G401.6 (cell line): ENCODE data around the gene TBC1D9B.

Source experiments
- FAIRE-seq: peaks from 2 replicates; lab custom pipeline; 2012; peaks lifted over from hg19 to GRCh38; lab: Jason Lieb, UNC

Gene TBC1D9B

DNA sequence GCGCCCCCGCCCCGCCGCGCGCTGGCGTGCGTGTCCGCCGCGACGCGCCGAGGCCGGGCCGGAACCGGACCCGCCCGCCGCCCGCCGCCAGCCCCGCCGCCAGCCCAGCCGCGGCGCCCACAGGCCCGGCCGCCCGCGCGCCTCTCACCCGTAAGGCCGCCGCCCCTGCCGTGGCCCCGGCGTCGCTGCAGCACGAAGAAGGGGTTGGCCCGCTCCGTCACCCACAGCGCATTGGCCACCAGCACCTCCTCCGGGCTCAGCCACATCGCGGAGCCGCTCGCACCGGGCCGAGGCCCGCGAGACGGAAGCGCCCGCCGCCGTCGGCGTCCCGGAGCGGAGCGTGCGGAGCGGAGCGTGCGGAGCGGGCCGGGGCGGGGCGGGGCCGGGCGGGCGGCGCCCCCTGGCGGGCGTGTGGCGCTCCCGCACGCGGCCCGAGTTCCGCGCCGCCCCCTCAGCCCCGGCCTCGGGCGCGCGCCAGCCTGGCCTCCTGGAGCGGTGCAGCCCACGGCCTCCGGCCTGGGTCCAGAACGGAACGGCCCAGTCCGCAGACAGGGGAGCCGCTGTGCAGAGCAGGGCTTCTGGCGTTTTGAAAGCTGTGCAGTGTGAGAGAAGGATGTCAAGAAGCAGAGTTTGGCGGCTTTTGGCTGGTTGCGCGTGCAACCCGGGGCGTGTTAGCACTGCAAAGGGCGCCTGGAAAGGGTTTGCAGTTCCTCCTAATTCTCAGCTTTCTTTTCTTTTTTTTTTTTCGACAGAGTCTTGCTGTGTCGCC is at the start of gene TBC1D9B:
TSS of gene TBC1D9B (minus strand) at position 342 of the 769 bp plus-strand sequence. CDS start at position 266, 76 bp downstream.
- FAIRE-seq = no peak

DNA sequence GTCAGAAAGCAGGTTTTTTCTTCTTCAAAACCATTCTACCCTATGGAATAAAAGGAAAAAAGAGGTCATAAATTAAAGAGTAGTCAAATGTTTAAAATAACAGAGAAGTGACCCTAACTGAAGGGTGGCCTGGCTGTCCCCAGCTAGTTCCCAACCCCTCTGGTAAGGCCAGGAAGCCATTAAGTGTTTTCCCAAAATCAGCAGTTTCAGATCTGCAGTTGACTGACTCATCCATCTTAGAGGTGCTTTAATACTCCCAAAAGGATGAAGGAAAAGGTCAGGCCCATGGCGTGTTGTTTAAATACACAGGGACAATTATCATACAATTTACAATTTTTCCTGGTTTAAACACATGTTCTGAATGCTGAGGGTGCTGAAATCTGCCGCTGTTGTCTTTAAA is 47.9 kb upstream of the TBC1D9B start:
- no peak for FAIRE-seq

DNA sequence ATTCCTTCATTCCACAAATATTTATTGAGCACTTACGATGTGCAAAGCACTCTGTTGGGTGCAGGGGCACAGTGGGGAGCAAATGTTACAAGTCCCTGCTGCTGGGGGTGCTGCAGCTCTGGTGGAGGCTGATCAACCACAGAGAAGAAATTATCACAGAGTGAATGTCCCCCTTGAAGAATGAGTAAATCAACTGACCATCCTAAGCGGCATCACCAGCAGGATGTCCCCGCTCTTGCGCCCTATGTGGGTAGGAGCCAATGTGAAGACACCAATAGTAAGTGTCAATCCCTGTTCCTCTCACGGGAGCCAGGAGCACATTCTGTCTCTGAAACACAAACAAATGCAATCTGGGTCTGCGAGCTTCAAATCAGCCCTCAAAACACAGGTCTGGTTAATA is 47.4 kb upstream of the TBC1D9B start:
- no peak for FAIRE-seq

DNA sequence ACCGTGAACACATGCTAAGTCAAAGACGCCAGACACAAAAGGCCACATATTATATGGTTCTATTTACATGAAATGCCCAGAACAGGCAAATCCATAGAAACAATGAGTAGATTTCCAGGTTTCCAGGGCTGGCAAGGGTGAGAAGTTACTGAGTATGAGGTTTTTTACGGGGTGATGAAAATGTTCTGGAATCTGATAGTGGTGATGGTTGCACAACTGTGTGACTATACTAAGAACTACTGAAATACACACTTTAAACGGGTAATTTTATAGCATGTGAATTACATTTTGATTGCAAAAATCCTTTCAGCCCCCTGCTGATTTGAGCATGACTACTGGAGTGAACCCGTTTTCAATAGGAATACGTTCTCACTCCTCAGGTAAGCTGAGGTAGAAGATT is 46.7 kb upstream of the TBC1D9B start:
- FAIRE-seq = no peak

DNA sequence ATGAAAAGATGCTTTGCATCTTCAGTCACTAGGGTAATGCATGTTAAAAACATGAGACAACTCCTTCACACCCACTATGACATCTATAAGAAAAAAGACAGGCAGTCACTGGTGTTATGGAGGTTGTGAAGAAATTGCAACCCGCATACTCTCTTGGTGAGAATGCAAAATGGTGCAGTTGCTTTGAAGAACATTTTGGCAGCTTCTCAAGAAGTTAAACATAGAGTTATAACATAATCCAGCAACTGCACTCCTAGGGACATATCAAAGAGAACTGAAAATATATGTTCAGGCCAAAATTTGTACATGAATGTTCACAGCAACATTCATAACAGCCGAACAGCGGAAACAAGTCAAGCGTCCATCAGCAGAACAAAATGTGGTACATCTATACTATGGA is 46.3 kb upstream of the TBC1D9B start:
- no peak for FAIRE-seq

DNA sequence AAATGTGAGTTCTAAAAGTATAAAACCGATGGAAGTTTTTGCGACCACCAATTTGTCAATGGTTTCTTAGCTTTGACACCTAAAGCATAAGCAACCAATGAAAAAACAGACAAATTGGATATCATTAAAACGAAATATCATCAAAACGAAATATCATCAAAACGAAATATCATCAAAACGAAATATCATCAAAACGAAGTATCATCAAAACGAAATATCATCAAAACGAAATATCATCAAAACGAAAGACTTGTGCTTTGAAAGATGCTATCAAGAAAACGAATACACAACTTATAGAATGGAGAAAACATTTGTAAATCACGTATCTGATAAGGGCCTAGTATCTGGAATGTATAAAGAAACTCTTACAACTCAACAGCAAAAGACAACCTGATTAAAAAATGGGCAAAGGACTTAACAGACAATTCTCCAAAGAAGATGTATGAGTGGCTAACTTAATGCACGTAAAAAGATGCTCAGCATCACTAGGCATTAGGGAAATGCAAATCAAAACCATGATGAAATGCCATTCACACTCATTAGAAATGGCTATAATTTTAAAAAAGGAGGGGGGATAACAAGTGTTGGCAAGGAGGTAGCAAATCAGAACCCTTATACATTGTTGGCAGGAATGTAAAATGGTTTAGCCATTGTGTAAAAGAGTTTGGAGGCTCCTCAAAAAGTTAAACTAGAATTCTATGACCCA is 29.4 kb upstream of the TBC1D9B start:
- FAIRE-seq = peak; percentile 87

DNA sequence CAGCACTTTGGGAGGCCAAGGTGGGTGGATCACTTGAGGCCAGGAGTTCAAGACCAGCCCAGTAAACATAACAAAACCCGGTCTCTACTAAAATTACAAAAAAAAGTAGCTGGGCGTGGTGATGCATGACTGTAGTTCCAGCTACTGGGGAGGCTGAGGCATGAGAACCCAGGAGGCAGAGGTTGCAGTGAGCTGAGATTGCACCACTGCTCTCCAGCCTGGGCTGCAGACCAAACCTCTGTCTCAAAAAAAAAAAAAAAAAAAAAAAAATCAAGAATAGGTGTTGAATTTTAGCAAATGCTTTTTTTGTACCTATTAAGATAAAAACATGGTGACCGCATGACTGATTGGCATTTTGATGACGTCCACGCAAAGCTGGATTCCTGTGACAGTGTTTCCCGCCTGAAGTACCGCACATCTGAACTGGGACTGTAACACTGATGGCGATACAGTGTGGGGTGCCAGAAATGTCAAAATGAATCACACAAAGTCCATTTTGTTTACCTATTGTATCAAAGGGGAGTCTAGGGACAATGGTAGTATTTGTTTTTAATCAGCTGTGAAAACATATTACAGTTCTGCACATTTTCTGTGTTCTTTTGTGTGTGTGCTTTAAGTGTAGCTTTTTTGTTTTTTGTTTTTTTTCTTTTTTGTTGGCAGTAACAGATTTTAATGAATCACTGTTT is 23.2 kb upstream of the TBC1D9B start:
- no peak for FAIRE-seq

DNA sequence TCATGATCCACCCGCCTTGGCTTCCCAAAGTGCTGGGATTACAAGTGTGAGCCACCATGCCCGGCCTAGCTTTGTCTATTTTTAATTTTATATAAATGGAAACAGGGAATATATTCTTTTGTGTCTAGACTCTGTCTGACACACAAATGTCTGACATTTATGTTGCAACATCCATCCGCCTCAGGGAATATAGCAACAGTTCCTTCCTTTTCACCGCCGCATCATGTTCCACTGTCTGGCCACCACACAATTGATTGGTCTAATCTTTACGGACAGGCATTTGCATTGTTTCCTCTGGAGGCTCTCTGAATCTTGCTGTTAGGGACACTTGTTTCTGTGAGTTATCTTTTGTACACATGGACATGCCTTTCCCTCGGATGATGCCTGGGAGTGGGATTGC is 20.1 kb upstream of the TBC1D9B start:
- no peak for FAIRE-seq

DNA sequence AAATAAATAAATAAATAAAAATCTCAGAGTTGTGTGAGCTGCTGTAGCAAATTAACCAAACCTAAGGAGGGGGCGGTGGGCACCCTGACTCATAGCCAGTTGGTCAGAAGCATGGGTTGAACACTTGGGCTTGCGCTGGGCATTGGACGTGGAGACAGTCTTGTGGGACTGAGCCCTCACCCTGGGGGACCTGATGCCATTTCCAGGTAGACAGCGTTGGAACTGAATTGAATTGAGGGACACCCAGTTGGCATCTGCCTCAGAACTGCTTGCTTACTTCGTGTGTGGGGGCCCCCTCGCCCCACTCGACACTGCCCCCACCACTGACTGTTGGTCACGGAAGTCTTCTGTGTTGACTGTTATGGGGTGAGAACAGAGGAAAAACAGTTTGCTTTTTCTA is 19.0 kb upstream of the TBC1D9B start:
- no peak for FAIRE-seq

DNA sequence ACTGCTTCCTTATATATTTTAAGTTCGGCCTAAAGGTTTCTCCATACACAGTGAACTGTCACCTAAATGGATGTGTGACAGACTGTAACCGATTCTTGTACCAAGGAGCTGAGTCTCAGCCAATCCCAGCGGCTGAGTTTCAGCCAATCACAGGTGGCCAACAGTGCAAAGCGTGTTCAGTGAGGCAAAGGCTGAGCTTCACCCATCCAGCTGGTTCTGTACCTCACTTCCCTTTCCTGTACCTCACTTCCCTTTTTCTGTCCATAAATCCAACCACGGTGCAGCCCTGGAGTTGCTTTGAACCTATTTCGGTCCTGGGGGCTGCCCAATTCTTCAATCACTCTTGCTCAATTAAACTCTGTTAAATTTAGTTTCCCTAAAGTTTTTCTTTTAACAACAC is 15.7 kb upstream of the TBC1D9B start:
- no peak for FAIRE-seq

DNA sequence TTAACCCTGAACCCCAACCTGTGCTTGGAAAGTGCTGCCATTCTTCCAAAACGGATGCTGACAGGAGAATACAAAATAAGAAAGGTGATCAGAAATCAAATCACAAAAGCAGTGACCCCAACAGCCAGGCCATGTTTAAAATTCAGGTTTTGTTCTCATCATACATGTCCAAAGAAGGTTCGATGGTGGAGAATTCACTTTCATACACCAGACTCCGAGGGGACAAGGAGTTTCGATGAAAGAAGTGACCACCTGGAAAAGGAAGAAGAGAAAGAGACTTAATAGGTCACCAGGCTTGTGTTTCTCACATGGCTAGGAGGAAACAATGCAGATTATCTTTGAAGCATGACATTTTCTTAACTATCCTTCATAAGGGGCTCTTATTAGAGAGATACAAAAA is 12.5 kb upstream of the TBC1D9B start:
- no peak for FAIRE-seq

DNA sequence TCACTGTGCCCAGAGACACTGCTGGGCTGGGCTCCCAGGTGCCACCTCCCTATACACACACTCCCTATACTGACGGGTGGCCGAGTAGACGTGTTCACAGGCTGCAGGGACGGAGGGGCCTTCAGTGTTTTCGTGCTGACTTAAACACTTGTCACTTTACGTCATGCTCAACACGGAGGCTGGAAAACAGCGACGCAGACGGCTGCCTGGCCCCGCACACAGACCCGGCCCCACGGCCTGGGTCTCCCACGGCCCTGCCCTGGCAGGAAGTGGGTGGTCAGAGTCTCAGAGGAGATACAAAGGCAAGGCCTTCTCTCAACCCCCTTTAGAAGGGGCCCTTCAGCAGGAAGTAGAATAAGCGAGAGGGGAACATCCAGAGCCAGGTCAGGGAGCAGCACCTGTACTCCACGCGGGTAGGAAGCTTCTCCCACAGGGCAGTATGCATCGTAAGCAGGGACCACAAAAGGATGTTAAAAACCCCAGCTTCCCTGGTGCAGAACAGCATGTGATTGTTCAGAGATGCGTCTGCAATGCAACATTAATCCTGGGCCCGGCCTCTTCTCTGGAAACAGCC is 11.9 kb upstream of the TBC1D9B start:
- no peak for FAIRE-seq

DNA sequence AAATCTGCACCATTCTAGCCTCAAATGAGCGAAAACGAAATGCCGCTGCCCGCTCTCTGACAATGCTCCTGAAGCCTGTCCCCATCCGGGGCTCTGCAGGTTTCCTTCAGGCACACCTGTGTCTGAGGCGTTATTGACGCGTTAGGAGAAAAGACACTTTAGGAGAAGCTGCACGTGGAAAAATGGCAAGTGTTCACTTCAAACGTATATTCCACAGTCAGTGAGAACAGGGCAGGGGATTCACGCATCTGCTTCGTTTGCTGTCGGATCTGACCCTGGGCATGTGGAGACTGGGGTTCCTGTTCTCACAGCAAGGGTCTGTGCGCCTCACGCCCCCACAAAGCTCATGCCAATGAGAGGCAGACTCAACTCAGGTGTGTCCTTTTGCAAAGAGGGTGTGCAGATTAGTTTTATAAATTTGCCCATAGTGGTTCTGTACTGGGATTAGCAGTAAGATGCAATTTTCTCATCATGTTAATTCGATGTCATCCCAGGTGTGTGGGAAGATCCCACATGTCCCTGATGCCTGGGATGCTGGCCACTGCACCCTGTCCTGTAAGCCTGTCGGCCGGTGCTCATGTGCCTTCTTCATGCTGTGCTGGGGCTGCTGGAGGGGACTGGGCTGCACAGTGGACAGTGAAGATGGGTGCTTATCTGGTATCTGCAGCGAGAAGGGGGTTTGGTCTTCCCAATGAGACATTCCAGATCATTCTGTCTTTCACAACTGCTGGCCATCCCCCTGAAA is 11.2 kb upstream of the TBC1D9B start:
- FAIRE-seq = no peak

DNA sequence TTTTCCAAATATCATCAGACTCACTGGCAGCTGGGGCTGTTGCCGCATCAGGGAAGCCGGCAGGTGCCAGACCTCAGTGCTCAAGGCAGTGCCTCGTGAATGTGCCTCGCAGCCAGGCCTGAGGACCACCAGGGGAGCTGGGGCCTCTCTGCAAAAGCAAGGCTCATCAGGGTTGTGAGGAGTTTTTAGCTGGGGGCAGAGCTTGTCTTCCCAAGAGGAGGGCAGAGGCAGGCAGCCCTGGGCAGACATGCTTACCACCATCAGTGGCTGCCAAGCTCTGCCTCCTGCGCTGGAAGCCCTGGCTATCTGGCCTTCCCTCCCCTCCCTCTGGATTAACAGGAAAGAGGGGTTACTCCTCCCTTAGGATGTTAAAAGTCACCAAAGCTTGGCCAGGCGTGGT is 8.8 kb upstream of the TBC1D9B start:
- no peak for FAIRE-seq

DNA sequence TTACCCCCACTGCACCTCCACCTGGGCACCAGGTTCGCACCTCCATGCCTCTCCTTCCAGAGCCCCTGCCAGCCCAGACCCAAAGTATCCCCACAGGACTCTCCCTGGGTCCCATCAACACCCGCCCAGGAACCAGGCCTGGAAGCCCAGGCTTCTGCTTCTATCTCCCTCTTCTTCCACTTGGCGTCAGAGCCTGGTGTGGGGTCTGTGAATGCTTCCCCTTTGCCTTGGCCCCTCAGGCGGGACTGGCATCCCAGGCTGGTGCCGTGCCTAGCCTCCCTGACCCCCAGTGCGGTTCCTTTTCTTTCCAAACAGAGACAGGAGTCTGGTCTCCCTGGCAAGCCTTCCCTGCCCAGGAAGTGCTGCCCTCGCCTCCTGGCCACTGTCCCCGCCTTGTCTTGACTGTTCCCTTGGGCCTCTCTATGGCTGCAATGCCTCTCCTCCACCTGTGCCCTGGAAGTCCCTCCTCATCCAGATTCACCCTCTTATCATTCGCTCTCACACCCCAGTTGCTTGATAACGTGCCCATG is 7.8 kb upstream of the TBC1D9B start:
- no peak for FAIRE-seq

DNA sequence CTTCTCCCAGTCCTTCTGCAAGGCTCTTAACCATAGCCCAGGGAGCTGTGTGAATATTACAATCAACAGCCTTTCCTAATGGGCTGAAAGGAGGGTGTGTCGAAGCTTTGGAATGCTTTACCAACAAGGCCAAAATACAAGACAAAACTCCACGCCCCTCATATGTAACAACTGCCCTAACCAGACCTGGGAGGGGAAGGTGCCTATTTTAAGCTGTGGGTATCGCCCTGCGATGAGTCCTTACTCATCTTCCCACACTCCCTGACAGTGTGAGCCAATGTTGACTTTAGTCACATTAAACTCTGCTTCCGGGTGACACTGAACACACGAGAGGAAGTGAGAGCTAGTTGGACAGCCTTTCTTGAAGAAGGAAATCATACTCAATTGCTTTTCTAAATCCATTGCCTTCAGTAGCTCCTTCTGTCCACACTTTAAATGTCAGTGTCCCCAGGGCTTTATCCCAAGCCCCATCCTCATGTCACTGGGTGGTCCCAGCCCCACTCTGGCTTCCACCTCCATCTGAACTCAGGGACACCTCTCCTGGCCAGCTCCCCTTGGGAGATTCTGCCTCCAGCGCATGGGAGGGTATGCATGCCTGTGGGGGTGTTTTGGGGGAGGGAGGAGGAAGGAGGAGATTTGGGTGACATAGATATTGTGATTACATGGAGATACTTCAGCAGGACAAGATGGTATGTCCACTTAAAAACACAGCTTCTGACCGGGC is 6.5 kb upstream of the TBC1D9B start:
- no peak for FAIRE-seq

DNA sequence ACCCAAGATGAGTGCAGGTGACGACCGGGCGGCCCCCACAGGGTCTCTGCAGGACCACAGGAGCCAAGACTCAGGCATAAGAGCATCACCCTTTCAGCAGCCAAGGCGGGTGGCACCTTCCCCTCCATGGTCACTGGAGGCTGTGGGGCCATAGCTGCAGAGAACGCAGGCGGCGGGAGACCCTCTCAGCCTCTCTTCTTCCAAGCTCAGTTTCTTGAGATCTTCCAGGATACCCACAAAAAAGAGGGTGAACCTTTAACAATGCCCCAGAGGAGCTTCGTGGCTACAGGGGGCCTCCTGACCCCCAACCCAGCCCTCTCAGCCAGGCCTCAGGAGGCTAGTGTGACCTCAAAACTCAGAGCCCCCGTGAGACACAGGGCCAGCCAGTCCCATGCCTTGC is 5.8 kb upstream of the TBC1D9B start:
- FAIRE-seq = no peak

DNA sequence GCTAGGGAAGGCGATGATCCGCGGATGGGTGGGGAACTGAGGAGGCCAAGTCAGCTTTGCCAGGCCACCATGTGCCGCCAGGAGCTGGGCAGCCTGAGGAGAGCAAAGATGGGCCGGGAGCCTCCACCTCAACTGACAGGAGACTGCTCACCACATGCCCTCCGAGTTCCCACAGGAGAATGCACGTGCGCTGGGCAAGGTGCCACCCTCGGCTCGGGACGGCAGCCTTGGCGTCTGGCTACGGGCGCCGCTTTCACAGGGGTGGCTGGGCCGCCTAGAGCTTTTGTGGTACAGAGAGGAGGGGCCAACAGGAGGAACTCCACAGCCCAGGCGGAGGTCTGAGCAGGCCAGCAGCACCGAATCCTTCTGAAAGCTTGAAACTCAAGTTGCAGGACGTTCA is 5.3 kb upstream of the TBC1D9B start:
- FAIRE-seq = no peak

DNA sequence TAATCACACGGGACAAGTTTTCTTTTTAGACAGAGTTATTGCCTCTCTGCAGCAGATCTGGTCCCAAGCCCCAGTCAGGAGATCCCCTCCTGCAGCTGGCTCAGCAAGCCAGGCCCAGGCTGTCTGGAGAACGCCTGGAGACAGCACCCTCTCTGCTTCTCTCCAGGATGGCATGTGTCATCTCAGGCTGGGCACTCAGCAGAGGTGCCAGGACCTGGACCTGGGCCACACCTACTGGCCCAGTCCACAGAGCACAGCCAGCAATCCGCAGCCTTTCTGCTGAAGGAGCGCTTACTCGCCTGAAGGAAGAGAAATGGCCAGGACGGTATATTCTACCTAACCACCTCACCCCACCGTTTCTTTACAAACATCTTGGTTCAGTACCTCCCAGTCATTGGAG is 4.7 kb upstream of the TBC1D9B start:
- no peak for FAIRE-seq

DNA sequence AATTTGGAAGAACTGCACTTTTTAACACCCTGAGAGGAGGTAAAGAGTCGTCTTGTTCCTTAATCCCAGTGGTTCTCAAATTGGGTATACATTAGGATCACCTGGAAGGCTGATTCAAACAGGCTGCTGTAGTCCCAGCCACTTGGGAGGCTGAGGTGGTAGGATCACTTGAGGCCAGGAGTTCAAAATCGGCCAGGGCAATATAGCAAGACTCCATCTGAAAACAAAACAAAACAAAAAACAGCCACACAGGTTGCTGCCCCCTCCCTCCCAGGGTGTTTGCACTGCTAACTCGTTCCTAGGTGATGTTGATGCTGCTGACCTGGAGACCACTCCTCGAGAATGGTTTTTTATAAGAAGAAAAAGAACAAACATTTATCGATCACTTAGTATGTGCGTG is 1.5 kb upstream of the TBC1D9B start:
- FAIRE-seq = no peak

DNA sequence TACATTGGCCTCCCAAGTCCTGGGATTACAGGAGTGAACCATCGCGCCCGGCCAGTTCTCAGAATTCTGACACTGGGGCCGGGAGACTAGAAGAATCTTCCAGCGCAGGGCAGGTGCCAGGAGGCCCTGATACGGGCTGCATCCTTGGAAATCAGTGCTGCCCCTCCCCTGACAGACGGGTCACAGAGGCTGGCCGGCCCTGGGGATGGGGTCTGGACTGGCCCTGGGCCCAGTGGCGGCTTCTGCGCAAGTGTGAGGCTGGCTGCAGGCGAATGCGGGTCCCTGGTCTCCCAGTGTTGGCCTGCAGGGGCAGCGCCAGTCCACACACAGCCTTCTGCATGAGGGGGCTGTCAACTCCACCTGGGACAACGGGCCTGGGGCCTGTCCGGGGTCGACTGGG is 831 bp upstream of the TBC1D9B start:
- FAIRE-seq = no peak
